Cardiac septum (tissue), 1 donor: ENCODE data around the gene MOSPD2. TPM values are rescaled to one million over a fixed set of nuclear protein-coding genes. Genes with fewer than 3 reads are reported as not detected.

ENCODE experiments used
- DNase-seq: peaks from one replicate; pipeline ENCODE4 v3.0.0-alpha.2; 2020; ENCODE audit warnings: low spot score
- intact Hi-C: fragments of 100-400 bp; cut with DNase I; formaldehyde crosslinking; loops from one replicate; pipeline ENCODE4 v1.14.0; 2022
- long read RNA-seq: library from polyadenylated mRNA; unstranded; transcript quantifications from one replicate; pipeline ENCODE4 v2.0.0, GENCODE V29; 2021
- total RNA-seq: library from RNA; stranded (reverse); fragmentation: NEBNext Ultra II Directional; extraction: Animal tissue kit (Norgen Biotek cat#: 25700); gene quantifications from one replicate; pipeline ENCODE4 v1.2.1, GENCODE V29; 2021
- donor health status: DM: no; HTN: no; CAD: no.

Gene MOSPD2
- 5.5 TPM for total RNA-seq
- long read RNA-seq, full-length matches to known transcripts: 7 of 8 reads
- long read RNA-seq, partial matches to known transcripts: 0 of 8 reads
- long read RNA-seq, other reads (novel, unspliced or antisense): 1 of 8 reads

DNA sequence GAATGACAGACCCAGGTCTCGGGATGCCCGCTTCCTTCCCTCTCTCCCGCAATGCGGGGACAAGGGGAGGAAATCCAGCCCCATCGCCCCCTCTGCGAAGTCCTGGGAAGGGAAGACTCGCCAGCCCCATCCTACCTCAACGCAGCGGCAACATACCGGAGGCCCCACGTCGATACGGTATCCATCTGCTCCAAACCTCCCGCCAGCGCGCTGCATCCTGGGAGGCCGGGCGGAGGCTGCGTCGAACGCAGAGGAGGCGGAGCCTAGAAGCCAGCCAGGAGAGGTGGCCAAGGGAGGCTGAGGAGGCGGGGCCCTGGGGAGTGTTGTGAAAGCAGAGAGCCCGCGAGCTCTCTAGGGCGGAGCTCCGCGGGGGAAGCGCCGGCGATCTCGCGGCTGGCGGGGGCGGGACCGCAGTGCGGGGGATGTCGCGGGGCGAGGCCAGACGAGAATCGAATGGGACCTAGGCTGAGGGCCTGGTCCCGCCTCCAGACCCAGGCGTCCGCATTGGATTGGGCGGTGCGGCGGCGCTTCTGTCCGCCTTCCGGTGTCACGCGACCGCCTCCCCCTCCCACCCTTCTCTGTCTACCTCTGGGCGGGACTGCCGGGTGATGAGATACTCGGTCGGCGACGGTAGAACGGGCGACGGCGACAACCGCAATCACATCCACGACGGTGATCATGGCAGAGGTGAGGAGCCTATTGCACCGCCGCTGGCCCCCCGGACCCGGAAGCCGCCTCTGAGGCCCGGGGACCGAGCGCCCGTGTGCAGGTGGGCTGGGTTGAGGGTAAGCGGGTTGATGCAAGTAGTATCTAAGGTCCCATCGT is at the start of gene MOSPD2, which contains the start of gene FANCB:
MOSPD2 (plus strand) TSS at position 571 of the 825 bp plus-strand sequence; CDS start at position 679, 108 bp downstream.
FANCB (minus strand) TSS at position 219 of the 825 bp plus-strand sequence. CDS start 7,559 bp downstream, outside the sequence.
- DNase-seq: peak; percentile 97
- intact Hi-C loops: no loop called here

DNA sequence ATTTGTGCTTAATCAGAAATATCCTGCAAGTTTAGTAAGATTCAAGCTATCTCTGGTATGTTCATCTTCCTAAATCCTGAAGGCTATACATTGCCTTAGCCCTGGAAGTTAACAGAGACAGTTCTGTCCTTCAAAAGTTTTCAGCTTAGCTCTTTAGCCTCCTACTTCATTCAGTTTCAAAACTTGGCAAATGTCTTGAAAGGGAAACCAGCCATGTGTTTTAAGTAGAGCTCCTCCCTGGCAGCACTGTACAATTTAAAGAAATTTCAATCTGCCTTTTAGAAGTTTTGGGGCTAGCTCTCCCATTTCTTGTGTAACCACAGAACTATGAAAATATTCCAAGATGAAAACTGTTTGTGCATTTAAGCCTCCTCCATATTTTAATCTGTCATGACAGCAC is 47.4 kb upstream of the MOSPD2 start:
- no peak for DNase-seq
- intact Hi-C loops: no loop called here

GRCh38 chrX:14826319-14826718 is 46.9 kb upstream of the MOSPD2 start:
- intact Hi-C loops: no loop called here
- DNase-seq: no peak

DNA sequence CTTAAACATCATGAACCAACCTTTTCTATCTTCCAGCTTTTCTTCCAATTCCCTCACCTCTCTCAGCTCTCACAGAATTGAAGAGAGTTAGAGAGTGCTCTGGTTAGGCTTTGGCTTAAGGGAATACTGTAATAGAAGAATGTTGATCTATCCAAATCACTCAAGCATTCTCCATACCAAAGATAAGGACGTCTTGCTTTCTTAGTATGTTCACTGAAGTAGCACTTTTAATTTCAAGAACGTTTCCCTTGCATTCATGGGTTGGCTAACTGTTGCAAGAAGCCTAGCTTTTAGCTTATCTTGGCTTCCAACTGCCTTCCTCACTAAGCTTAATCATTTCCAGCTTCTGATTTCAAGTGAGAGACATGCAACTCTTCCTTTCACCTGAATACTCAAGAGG is 43.6 kb upstream of the MOSPD2 start:
- intact Hi-C loops: no loop called here

DNA sequence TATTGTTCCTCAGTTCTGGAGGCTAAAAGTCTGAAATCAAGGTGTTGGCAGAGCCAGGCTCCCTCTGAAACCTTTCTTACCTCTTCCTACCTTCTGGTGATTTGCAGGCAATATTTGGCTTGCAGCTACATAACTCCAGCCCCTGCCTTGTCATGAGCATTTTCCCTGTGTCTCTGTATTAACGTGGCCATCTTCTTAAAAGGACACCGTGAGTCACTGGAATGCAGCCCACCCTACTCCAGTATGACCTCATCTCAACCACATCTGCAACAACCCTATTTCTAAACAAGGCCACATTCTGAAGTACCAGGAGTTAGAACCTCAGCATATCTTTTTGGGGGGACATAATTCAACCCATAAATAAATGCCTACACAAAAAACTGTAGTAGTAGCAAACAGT is 41.1 kb upstream of the MOSPD2 start:
- DNase-seq: no peak
- intact Hi-C loops: no loop called here

More for the DNA sequence above, 43.6 kb upstream of the MOSPD2 start:
- no peak for DNase-seq

GRCh38 chrX:14832586-14832985 is 40.6 kb upstream of the MOSPD2 start:
- intact Hi-C loops: no loop called here
- no peak for DNase-seq

DNA sequence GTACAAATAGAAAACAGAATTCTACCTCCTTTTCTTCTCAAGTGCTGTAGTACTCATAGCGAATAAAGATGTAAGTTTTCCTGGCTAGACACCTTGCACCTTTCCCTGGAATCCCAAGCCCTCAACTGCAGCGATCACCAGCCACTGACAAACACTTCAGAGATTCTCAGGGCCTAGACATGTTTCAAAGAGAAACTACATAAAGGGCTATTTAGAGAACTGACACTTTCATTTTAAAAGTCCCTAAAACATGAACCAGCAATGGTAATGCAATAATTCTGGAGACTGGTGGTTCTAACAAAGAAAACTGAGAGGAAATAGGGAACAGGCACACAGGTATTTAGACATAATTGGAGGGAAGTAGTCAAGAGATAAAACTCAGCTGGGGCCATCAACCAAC is 36.1 kb upstream of the MOSPD2 start:
- no peak for DNase-seq
- intact Hi-C loops: no loop called here

- intact Hi-C loops: no loop called here
- no peak for DNase-seq
Measured at GRCh38 chrX:14843666-14844065, 29.6 kb upstream of the MOSPD2 start.

GRCh38 chrX:14851526-14851925 is 21.7 kb upstream of the MOSPD2 start:
- intact Hi-C loops: no loop called here

GRCh38 chrX:14864631-14865030 is 8.6 kb upstream of the MOSPD2 start:
- intact Hi-C loops: no loop called here
- no peak for DNase-seq

More at GRCh38 chrX:14851526-14851925, 21.7 kb upstream of the MOSPD2 start:
- DNase-seq: no peak

- no peak for DNase-seq
- intact Hi-C loops: no loop called here
Measured at GRCh38 chrX:14865201-14865600, 8.0 kb upstream of the MOSPD2 start.

GRCh38 chrX:14871767-14872166 is 1.5 kb upstream of the MOSPD2 start:
- intact Hi-C loops: no loop called here
- no peak for DNase-seq

- intact Hi-C loops: no loop called here
- DNase-seq: no peak
Measured at GRCh38 chrX:14872355-14872754, 866 bp upstream of the MOSPD2 start.

GRCh38 chrX:14873676-14874049 is 442 bp downstream of the MOSPD2 start:
- intact Hi-C loops: no loop called here
- no peak for DNase-seq

- intact Hi-C loops: no loop called here
- no peak for DNase-seq
Measured at GRCh38 chrX:14875624-14876023, 2.4 kb downstream of the MOSPD2 start.

- DNase-seq: no peak
- intact Hi-C loops: no loop called here
Measured at GRCh38 chrX:14883826-14884225, 10.6 kb downstream of the MOSPD2 start.

DNA sequence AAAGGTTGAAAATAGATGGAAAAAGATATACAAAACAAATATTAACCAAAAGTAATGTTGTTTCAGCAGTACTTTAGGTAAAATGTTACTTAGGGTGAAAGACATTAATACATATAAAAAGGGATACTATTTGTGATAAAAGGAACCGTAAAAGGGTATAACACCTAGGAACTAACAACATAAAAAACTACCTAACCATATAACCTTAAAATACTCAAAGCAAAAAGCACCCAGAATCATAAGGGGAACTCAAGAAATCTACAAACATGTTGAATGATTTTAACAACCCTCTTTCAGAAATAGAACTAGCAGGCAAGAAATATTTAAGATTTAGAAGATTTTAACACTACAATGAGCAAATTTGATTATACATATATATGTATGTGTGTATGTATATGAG is 11.5 kb downstream of the MOSPD2 start:
- intact Hi-C loops: no loop called here

GRCh38 chrX:14886252-14886651 is 13.0 kb downstream of the MOSPD2 start:
- intact Hi-C loops: no loop called here
- DNase-seq: no peak

More for the DNA sequence above, 11.5 kb downstream of the MOSPD2 start:
- no peak for DNase-seq

DNA sequence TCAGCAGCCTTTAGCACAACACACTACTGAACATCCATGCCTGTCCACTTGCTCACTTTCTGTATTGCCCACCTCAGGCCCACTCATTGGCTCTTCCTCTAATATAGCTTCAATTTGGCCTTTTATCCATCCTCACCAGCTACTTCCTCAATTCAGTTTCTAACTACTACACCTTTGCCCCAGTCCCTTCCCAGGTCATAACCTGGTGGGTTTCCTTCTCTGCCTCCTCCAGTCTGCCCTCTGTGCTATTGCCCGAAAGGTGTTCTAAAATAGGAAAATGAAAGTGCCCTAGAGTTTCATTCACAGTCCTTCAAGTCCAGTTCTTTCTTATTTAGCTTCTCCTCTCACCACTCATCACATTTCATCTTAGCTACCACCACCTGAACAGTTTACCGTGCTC is 23.1 kb downstream of the MOSPD2 start:
- DNase-seq: no peak
- intact Hi-C loops: no loop called here

DNA sequence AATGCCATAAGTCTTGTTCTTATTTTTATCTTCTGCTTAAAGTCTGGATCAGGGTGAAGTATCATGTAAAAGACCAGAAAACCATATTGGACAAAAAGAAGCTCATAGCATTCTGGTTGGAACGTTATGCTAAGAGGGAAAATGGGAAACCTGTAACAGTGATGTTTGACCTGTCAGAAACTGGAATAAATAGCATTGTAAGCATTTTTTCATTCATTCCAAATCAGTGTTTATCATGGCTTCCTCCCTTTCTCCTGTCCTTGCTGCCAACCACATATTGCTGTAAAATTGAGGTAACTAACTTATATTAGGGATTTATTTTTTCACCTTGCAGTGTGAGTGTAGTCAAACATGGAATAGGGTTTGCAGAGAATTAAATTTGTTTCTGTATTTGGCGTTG is 23.8 kb downstream of the MOSPD2 start:
- intact Hi-C loops: no loop called here
- DNase-seq: no peak

GRCh38 chrX:14899607-14900006 is 26.4 kb downstream of the MOSPD2 start:
- DNase-seq: no peak
- intact Hi-C loops: no loop called here
